ENCODE measurements around the gene GAGE2A. TPM values are rescaled to one million over a fixed set of nuclear protein-coding genes. Genes with fewer than 3 reads are reported as not detected.

GAGE2A gene
- total and polyA plus RNA-seq, 2 of the 13 experiments (the other 11 are each of a cell fraction or from before 2014, with no cell fraction given) = not detected

DNA sequence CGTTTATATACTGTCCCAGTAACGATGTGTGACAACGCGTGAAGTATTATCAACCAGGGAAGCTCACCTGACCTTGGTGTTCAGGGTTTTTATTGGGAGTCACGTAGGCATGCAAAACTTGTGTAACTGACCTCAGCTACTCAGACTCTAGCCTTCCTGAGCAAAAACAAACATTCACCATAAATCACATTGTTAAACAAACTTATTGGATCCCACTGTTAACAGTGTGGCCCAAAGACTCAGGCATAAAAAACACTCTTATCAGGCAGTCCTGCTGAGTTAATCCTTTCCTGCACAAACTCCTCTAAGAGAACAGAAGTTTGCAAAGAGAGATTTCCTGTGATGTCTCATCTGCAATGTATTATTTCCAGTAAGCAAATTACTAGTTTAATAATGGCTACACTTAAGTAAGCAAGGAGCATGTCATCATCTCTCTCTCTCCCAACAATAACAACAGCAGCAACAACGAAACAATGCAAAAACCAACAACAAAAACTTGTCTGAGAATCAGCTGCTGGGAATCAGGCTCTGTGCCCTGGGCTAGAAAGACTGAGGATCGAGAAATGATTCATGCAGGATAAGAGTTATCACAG, 21.5 kb downstream of the GAGE2A start (continued):
- TF ChIP-seq, protein P1, sequence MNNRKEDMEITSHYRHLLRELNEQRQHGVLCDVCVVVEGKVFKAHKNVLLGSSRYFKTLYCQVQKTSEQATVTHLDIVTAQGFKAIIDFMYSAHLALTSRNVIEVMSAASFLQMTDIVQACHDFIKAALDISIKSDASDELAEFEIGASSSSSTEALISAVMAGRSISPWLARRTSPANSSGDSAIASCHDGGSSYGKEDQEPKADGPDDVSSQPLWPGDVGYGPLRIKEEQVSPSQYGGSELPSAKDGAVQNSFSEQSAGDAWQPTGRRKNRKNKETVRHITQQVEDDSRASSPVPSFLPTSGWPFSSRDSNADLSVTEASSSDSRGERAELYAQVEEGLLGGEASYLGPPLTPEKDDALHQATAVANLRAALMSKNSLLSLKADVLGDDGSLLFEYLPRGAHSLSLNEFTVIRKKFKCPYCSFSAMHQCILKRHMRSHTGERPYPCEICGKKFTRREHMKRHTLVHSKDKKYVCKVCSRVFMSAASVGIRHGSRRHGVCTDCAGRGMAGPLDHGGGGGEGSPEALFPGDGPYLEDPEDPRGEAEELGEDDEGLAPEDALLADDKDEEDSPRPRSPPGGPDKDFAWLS (CRISPR knock-in tag; IDR thresholded peaks at IDR 0.05; ENCODE audit: borderline replicate concordance) = no peak
- peak; percentile 41; the same call in 1 of the 2 replicates for TF ChIP-seq ZNF816 (CRISPR knock-in tag; IDR thresholded peaks at IDR 0.05; ENCODE audit: borderline replicate concordance)
- TF ChIP-seq ZNF552 (CRISPR knock-in tag; IDR thresholded peaks at IDR 0.05; ENCODE audit: borderline replicate concordance) = no peak
- TF ChIP-seq MAFG (CRISPR knock-in tag; IDR thresholded peaks at IDR 0.05) = no peak
- no peak for TF ChIP-seq ZHX2 (IDR thresholded peaks at IDR 0.05; ENCODE audit: low read depth)
- TF ChIP-seq ZHX2 (CRISPR knock-in tag; IDR thresholded peaks at IDR 0.05; ENCODE audit: borderline replicate concordance) = no peak
- peak; percentile 77; the same call in 1 of the 2 replicates for TF ChIP-seq TRIM24 (CRISPR knock-in tag; IDR thresholded peaks at IDR 0.05)
- no peak for TF ChIP-seq PCBP2 (optimal IDR thresholded peaks at IDR 0.05; ENCODE audit: low read depth, low read length, poor library complexity, severe bottlenecking)
- no peak for TF ChIP-seq FOXK2 (IDR thresholded peaks at IDR 0.05)
- TF ChIP-seq FOXA1 (IDR thresholded peaks at IDR 0.05) = no peak
- TF ChIP-seq FOXA1 (CRISPR knock-in tag; IDR thresholded peaks at IDR 0.05) = no peak
- TF ChIP-seq TCF7 (IDR thresholded peaks at IDR 0.05; ENCODE audit: low read depth) = peak; percentile 28
- TF ChIP-seq SNAPC4 (CRISPR knock-in tag; IDR thresholded peaks at IDR 0.05) = no peak
- no peak for TF ChIP-seq ZNF850 (CRISPR knock-in tag; conservative IDR thresholded peaks at IDR 0.05)
- no peak for TF ChIP-seq FOXP1 (IDR thresholded peaks at IDR 0.05)
- TF ChIP-seq FOXP1 (CRISPR knock-in tag; IDR thresholded peaks at IDR 0.05) = peak; percentile 70
- no peak for TF ChIP-seq KLF11 (CRISPR knock-in tag; IDR thresholded peaks at IDR 0.05)
- TF ChIP-seq GATAD2A (CRISPR knock-in tag; IDR thresholded peaks at IDR 0.05) = 0 out of 2 replicates have a peak, but pooled peaks have one; percentile 28
- no peak for TF ChIP-seq CHD2 (IDR thresholded peaks at IDR 0.05; ENCODE audit: low read depth, low read length)
- no peak for TF ChIP-seq MYNN (CRISPR knock-in tag; IDR thresholded peaks at IDR 0.05; ENCODE audit: low read depth)
